Upper lobe of left lung (tissue), 4 donors: ENCODE data around the gene AXL.

Source experiments
- POLR2A ChIP-seq, 4 donors: fragments of 450-650 bp; IDR thresholded peaks; one replicate each; pipeline ENCODE4 v1.5.1; 2016 to 2017; ENCODE audit warnings: antibody characterized with exemption in 4 of 4, mild to moderate bottlenecking in 2 of 4
- TF ChIP-seq, protein P1 (sequence below), 6 experiments: fragments of 450-650 bp in 4 of 6; fragments of 200-600 bp in 2 of 6; sonication (generic) in 2 of 6; IDR thresholded peaks; one replicate each; pipeline ENCODE4 v1.5.1; 2016 to 2019; ENCODE audit warnings: antibody characterized with exemption in 6 of 6

DNA sequence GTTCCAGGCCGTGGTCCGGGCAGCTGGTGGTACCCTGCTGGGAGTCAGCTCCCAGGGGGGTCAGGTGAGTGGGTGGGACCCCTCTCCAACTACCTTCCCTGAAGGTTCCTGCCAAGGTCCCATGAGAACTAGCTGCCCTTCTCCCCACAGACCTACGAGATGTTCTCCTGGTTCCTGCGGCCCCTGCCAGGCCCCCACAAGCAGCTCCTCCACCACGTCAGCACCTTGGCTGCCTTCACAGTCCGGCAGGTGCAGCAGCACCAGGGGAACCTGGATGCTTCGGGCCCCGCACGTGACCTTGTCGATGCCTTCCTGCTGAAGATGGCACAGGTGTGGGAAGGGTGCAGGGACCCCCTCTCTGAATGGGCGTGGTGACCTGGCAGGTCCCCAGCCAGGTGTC lies 20.5 kb upstream of the AXL start:
- TF ChIP-seq, protein P1, sequence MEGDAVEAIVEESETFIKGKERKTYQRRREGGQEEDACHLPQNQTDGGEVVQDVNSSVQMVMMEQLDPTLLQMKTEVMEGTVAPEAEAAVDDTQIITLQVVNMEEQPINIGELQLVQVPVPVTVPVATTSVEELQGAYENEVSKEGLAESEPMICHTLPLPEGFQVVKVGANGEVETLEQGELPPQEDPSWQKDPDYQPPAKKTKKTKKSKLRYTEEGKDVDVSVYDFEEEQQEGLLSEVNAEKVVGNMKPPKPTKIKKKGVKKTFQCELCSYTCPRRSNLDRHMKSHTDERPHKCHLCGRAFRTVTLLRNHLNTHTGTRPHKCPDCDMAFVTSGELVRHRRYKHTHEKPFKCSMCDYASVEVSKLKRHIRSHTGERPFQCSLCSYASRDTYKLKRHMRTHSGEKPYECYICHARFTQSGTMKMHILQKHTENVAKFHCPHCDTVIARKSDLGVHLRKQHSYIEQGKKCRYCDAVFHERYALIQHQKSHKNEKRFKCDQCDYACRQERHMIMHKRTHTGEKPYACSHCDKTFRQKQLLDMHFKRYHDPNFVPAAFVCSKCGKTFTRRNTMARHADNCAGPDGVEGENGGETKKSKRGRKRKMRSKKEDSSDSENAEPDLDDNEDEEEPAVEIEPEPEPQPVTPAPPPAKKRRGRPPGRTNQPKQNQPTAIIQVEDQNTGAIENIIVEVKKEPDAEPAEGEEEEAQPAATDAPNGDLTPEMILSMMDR (IDR thresholded peaks at IDR 0.05), result no peak
- TF ChIP-seq POLR2A (IDR thresholded peaks at IDR 0.05), result no peak
